Lung (tissue), 12 donors: ENCODE results near the gene SLC25A12. TPM values are rescaled to one million over a fixed set of nuclear protein-coding genes. Genes with fewer than 3 reads are reported as not detected.
A peak's percentile ranks its signal among the peaks of the same experiment; 100 is the strongest.

Experiments
- ATAC-seq: fragments of 200-7000 bp; cut with Tn5 transposase; one replicate; pipeline ENCODE4 v1.9.1; 2020; ENCODE audit warnings: moderate number of reproducible peaks; ENCODE audit not compliant: insufficient read depth, low FRiP score
- DNase-seq, 3 donors: peaks; one replicate each; pipeline ENCODE4 v3.0.0-alpha.2; 2013 to 2017
- H3K27ac ChIP-seq, 2 donors: one replicate each; pipeline ENCODE4 v1.5.1; 2013; ENCODE audit warnings: mild to moderate bottlenecking in 2 of 2, moderate library complexity in 2 of 2, control low read depth in 1 of 2, inconsistent platforms in 1 of 2, low read depth in 1 of 2, low read length in 1 of 2
- H3K27me3 ChIP-seq, 3 donors: one replicate each; pipeline ENCODE4 v1.5.1; 2013; ENCODE audit warnings: low read length in 2 of 3; ENCODE audit not compliant: control insufficient read depth in 3 of 3, insufficient read depth in 3 of 3
- H3K36me3 ChIP-seq, 4 donors: one replicate each; pipeline ENCODE4 v1.5.1; 2013; ENCODE audit warnings: low read length in 4 of 4, mild to moderate bottlenecking in 1 of 4, moderate library complexity in 1 of 4; ENCODE audit not compliant: control insufficient read depth in 4 of 4, insufficient read depth in 4 of 4
- H3K4me1 ChIP-seq, 5 donors: one replicate each; pipeline ENCODE4 v1.5.1; 2013; ENCODE audit warnings: low read length in 5 of 5, mild to moderate bottlenecking in 2 of 5, moderate library complexity in 1 of 5; ENCODE audit not compliant: control insufficient read depth in 5 of 5, insufficient read depth in 5 of 5
- H3K4me3 ChIP-seq: one replicate; pipeline ENCODE4 v1.5.1; 2013; ENCODE audit warnings: mild to moderate bottlenecking, control low read depth, moderate library complexity
- H3K9ac ChIP-seq, 2 donors: one replicate each; pipeline ENCODE4 v1.5.1; 2013; ENCODE audit warnings: low read length in 2 of 2, control low read depth in 1 of 2; ENCODE audit not compliant: insufficient read depth in 1 of 2
- H3K9me3 ChIP-seq, 4 donors: one replicate each; pipeline ENCODE4 v1.5.1; 2013; ENCODE audit warnings: low read length in 3 of 4, mild to moderate bottlenecking in 1 of 4, moderate library complexity in 1 of 4; ENCODE audit not compliant: control insufficient read depth in 4 of 4, insufficient read depth in 3 of 4
- WGBS, 2 donors: extraction: QIAGEN DNeasy Blood & Tissue Kit; methylation state at CpG; one replicate each; pipeline ENCODE4 v1.1.7; 2013; 5-methylcytosine and 5-hydroxymethylcytosine counted together
- polyA plus RNA-seq, 2 donors: library from polyadenylated mRNA; stranded (reverse); fragments of 200-250 nt; gene quantifications; one replicate each; pipeline ENCODE4 v1.2.1, GENCODE V29; 2013
- total RNA-seq, 2 donors: library from RNA; depleted of rRNA in 1 of 2; stranded (reverse); fragments of >200 nt in 1 of 2; gene quantifications; one replicate each; pipeline ENCODE4 v1.2.1, GENCODE V29; 2014 to 2021
- TF ChIP-seq, protein P1 (sequence below): IDR thresholded peaks from 2 replicates; pipeline ENCODE4 v1.5.1; 2012; ENCODE audit warnings: mild to moderate bottlenecking; ENCODE audit errors: control extremely low read depth, extremely low read depth
- donor health status: control.
- donor health status: control.
- donor health status: Bipolar disorder and iron deficiency.
- donor health status: healthy.
- donor health status: DM: yes; HTN: yes; CAD: no.

The SLC25A12 gene
- total and polyA plus RNA-seq, 4 donors = 6.9 to 22.4 (median 14.2) TPM

DNA sequence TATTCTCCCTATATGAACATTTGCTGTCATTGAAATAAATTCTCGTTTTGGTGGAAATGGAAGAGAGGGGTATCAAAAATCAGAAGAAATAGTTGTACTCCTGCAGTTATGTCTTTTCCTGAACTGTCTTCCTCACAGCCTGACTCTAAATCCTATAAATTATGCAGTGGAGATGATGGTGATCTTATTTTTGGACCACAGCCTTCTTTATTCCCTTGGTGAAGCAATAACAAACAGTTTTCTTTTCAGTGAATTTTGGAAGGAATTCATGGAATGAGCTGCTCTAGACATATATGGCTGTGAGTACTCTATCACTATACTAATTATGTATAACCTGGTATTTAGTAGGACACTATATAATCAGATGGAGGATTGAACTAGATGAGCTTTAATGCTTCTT is 1.7 kb upstream of the SLC25A12 start:
- Histone ChIP-seq H3K36me3 (no peaks in the 10 kb centered on the region), H3K9me3 (no peaks in the 10 kb centered on the region), H3K4me3 (no peak overlapping the region), H3K27ac (no peak overlapping the region), H3K4me1 (peaks cover 0 to 10% (median 6%) of the 10 kb centered on the region in 5 donors), H3K9ac (no peak overlapping the region), H3K27me3 (no peaks in the 10 kb centered on the region)
- ATAC-seq = no peak
- TF ChIP-seq, protein P1, sequence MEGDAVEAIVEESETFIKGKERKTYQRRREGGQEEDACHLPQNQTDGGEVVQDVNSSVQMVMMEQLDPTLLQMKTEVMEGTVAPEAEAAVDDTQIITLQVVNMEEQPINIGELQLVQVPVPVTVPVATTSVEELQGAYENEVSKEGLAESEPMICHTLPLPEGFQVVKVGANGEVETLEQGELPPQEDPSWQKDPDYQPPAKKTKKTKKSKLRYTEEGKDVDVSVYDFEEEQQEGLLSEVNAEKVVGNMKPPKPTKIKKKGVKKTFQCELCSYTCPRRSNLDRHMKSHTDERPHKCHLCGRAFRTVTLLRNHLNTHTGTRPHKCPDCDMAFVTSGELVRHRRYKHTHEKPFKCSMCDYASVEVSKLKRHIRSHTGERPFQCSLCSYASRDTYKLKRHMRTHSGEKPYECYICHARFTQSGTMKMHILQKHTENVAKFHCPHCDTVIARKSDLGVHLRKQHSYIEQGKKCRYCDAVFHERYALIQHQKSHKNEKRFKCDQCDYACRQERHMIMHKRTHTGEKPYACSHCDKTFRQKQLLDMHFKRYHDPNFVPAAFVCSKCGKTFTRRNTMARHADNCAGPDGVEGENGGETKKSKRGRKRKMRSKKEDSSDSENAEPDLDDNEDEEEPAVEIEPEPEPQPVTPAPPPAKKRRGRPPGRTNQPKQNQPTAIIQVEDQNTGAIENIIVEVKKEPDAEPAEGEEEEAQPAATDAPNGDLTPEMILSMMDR = no peak
- WGBS, 2 donors = 80 to 93% methylated on average over 1 of the region's 1 CpG
- peak in 2 of 3 donors; percentile 24 to 36 for DNase-seq

DNA sequence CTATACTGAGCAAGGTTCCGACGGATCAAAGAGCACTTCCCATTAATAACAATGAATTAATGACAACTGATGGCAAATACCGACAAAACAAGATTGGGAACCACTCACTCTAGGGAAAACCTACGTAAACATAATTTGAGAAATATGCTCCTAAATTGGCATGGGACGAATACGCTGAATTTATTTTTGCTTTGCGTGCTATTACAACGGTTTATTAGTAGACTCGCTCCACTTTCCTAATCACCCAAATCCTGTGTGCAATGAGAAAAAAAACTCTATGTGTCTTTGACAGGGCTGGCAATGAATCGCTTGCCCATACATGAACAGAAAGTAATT is 536 bp upstream of the SLC25A12 start:
- 44 to 49% methylated on average over 10 of the region's 10 CpGs for WGBS, 2 donors
- no peaks in the 10 kb centered on the region for H3K27me3 ChIP-seq
- TF ChIP-seq, protein P1 = no peak
- H3K27ac ChIP-seq = peak overlapping the region; percentile 79 to 81
- H3K9ac ChIP-seq = peak overlapping the region; percentile 26 to 77
- peaks cover 0 to 5% (median 0%) of the 10 kb centered on the region in 4 donors for H3K36me3 ChIP-seq
- peaks cover 0 to 10% (median 6%) of the 10 kb centered on the region in 5 donors for H3K4me1 ChIP-seq
- no peak overlapping the region for H3K4me3 ChIP-seq
- DNase-seq (no peak), ATAC-seq (no peak)
- H3K9me3 ChIP-seq = no peaks in the 10 kb centered on the region

DNA sequence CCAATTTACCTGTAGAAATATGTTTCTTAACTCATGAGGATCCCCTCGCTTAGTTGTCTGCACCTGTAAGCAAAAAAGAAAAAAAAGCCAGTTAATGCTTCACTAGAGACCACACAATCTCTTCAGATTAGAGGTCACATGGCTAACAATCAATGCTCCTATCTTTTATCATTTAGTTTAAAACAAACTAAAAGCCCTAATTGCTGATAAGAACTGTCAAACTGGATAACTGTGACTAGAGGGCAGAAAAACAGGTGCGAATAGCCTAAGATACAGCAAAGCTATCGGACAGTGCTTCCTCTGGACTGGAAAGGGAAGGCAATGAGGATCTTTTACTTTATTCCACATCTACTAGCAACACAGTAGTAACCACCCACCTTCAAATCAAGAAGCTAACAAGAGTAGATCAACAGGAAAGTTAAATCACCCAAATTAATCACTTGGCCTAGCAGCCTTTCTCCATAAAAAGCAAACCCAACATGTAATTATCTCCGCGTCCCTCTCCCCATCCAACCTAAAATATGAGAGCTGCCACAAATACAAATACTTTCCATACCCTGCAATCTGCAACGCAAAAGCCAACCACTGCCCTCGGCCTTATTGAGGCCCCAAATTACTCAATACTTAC is 734 bp downstream of the SLC25A12 start:
- TF ChIP-seq, protein P1 = no peak
- Histone ChIP-seq H3K4me3 (peak overlapping the region; percentile 72), H3K27me3 (no peaks in the 10 kb centered on the region), H3K27ac (peak overlapping the region; percentile 66 to 80), H3K4me1 (peaks cover 0 to 12% (median 6%) of the 10 kb centered on the region in 5 donors), H3K9ac (peak overlapping the region; percentile 32 to 69), H3K36me3 (peaks cover 0 to 5% (median 0%) of the 10 kb centered on the region in 4 donors), H3K9me3 (no peaks in the 10 kb centered on the region)
- WGBS, 2 donors = 43 to 57% methylated on average over 7 of the region's 7 CpGs
- no peak for ATAC-seq
- peak in 1 of 3 donors; percentile 12 for DNase-seq

DNA sequence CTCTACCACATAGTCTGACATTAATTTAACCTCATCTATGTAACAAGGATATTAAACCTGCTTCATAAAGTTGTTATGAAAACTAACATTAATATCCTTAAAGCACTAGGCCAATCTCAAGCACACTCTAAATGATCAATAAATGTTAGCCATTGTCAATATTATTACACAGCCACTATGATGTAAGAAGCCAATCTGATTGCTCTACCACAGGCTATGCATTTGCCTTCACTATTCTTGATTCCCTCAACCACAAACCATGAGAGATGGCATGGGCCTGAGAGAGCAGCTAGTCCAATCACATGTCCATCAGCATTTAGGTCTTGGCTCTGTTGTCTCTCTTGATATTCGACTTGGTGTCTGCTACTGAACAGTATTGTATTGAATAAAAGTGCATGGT is 4.2 kb downstream of the SLC25A12 start:
- WGBS, 2 donors = 71 to 92% methylated on average over 1 of the region's 1 CpG
- H3K27me3 ChIP-seq = no peaks in the 10 kb centered on the region
- TF ChIP-seq, protein P1 = no peak
- H3K9me3 ChIP-seq = no peaks in the 10 kb centered on the region
- ATAC-seq (no peak), DNase-seq (no peak)
- H3K4me3 ChIP-seq = no peak overlapping the region
- no peak overlapping the region for H3K9ac ChIP-seq
- H3K4me1 ChIP-seq = peaks cover 0 to 12% (median 6%) of the 10 kb centered on the region in 5 donors
- H3K27ac ChIP-seq = no peak overlapping the region
- peaks cover 0 to 5% (median 0%) of the 10 kb centered on the region in 4 donors for H3K36me3 ChIP-seq
